ENCODE results near the gene RBM17.

- TF ChIP-seq CREB1 (IDR thresholded peaks at IDR 0.05; ENCODE audit: low read depth) (no peak), FOXM1 (IDR thresholded peaks at IDR 0.05; ENCODE audit: borderline replicate concordance, low read depth) (no peak), ZBTB7A (IDR thresholded peaks at IDR 0.05; ENCODE audit: low read depth) (no peak), CEBPB (IDR thresholded peaks at IDR 0.05) (no peak), YY1 (IDR thresholded peaks at IDR 0.05; ENCODE audit: low read depth) (no peak), EP300 (IDR thresholded peaks at IDR 0.05; ENCODE audit: borderline replicate concordance) (no peak), USF1 (IDR thresholded peaks at IDR 0.05) (no peak), EGR1 (IDR thresholded peaks at IDR 0.05) (no peak), MAX (IDR thresholded peaks at IDR 0.05) (no peak)
Observed at GRCh38 chr10:6074489-6075301, 14.1 kb upstream of the RBM17 start.
